Ishikawa (cell line): ENCODE results near the gene PTPRE.

Experiments
- CEBPB ChIP-seq: IDR thresholded peaks from 2 replicates; pipeline ENCODE4 v1.6.1; 2012
- CREB1 ChIP-seq: IDR thresholded peaks from 2 replicates; pipeline ENCODE4 v1.6.1; 2012; ENCODE audit warnings: low read depth
- EGR1 ChIP-seq: IDR thresholded peaks from 2 replicates; pipeline ENCODE4 v1.6.1; 2012
- EP300 ChIP-seq: IDR thresholded peaks from 2 replicates; pipeline ENCODE4 v1.6.1; 2012; ENCODE audit warnings: borderline replicate concordance
- FOXM1 ChIP-seq: IDR thresholded peaks from 2 replicates; pipeline ENCODE4 v1.6.1; 2012; ENCODE audit warnings: low read depth, borderline replicate concordance
- MAX ChIP-seq: IDR thresholded peaks from 2 replicates; pipeline ENCODE4 v1.6.1; 2012
- NFIC ChIP-seq: IDR thresholded peaks from 2 replicates; pipeline ENCODE4 v1.6.1; 2012
- RAD21 ChIP-seq: IDR thresholded peaks from 2 replicates; pipeline ENCODE4 v1.6.1; 2012; ENCODE audit warnings: low read depth
- REST ChIP-seq: IDR thresholded peaks from 2 replicates; pipeline ENCODE4 v1.6.1; 2012; ENCODE audit warnings: low read depth, mild to moderate bottlenecking
- TAF1 ChIP-seq: IDR thresholded peaks from 2 replicates; pipeline ENCODE4 v1.6.1; 2012; ENCODE audit warnings: low read depth, mild to moderate bottlenecking
- TCF12 ChIP-seq: IDR thresholded peaks from 2 replicates; pipeline ENCODE4 v1.6.1; 2012; ENCODE audit warnings: low read depth
- TEAD4 ChIP-seq: IDR thresholded peaks from 2 replicates; pipeline ENCODE4 v1.6.1; 2012
- USF1 ChIP-seq: IDR thresholded peaks from 2 replicates; pipeline ENCODE4 v1.6.1; 2012
- YY1 ChIP-seq: IDR thresholded peaks from 2 replicates; pipeline ENCODE4 v1.6.1; 2012; ENCODE audit warnings: low read depth
- ZBTB7A ChIP-seq: IDR thresholded peaks from 2 replicates; pipeline ENCODE4 v1.6.1; 2012; ENCODE audit warnings: low read depth

The PTPRE gene

GRCh38 chr10:128087146-128087883, 180.4 kb downstream of the PTPRE start:
- no peak for TF ChIP-seq RAD21
- no peak for TF ChIP-seq ZBTB7A
- no peak for TF ChIP-seq CREB1
- TF ChIP-seq EP300, result no peak

GRCh38 chr10:128087884-128088709, 181.2 kb downstream of the PTPRE start:
- no peak for TF ChIP-seq FOXM1
- TF ChIP-seq RAD21, result 0 out of 2 replicates have a peak, but pooled peaks have one; percentile 12
- no peak for TF ChIP-seq MAX

GRCh38 chr10:128091636-128092210, 184.8 kb downstream of the PTPRE start:
- TF ChIP-seq CEBPB (no peak), USF1 (no peak)

- no peak for TF ChIP-seq CREB1
- no peak for TF ChIP-seq EP300
- no peak for TF ChIP-seq TEAD4
- TF ChIP-seq CEBPB, result no peak
- TF ChIP-seq REST, result no peak
- no peak for TF ChIP-seq USF1
- no peak for TF ChIP-seq YY1
- TF ChIP-seq TCF12, result no peak
- TF ChIP-seq EGR1, result no peak
- no peak for TF ChIP-seq NFIC
- TF ChIP-seq RAD21, result no peak
- TF ChIP-seq MAX, result no peak
- TF ChIP-seq FOXM1, result no peak
- no peak for TF ChIP-seq TAF1
- no peak for TF ChIP-seq ZBTB7A
Measured at GRCh38 chr10:128092454-128092853, 185.6 kb downstream of the PTPRE start.

- TF ChIP-seq USF1 (no peak), MAX (no peak), REST (no peak), EP300 (no peak), NFIC (0 out of 2 replicates have a peak, but pooled peaks have one; percentile 17), RAD21 (no peak)
Measured at GRCh38 chr10:128095027-128095752, 188.3 kb downstream of the PTPRE start.
